HTR-8/SVneo (cell line): ENCODE measurements around the gene HECW1.
"Not testable (repeated sequence)": the region's sequence is repeated elsewhere in the genome, so short reads cannot be mapped to it uniquely, and the experiment has no call there.

Source experiments
- DNase-seq: peaks from one replicate; pipeline ENCODE4 v3.0.0; 2011; ENCODE audit warnings: low spot score, mixed read lengths; ENCODE audit not compliant: insufficient read length
- FAIRE-seq: peaks from 2 replicates; lab custom pipeline; 2011; peaks lifted over from hg19 to GRCh38; lab: Jason Lieb, UNC

HECW1 gene

GRCh38 chr7:43111630-43112458, 603 bp upstream of the HECW1 start:
- FAIRE-seq (no peak), DNase-seq (no peak)

GRCh38 chr7:43112941-43113621, 634 bp downstream of the HECW1 start:
- FAIRE-seq (no peak), DNase-seq (peak; percentile 45)

GRCh38 chr7:43113622-43114457, 1.4 kb downstream of the HECW1 start:
- FAIRE-seq (no peak), DNase-seq (no peak)

- FAIRE-seq = no peak
Measured at GRCh38 chr7:43114458-43114780, 2.0 kb downstream of the HECW1 start.

GRCh38 chr7:43116451-43116850, 4.0 kb downstream of the HECW1 start:
- no peak for DNase-seq
- no peak for FAIRE-seq

More at GRCh38 chr7:43114458-43114780, 2.0 kb downstream of the HECW1 start:
- no peak for DNase-seq

GRCh38 chr7:43117095-43117494, 4.6 kb downstream of the HECW1 start:
- FAIRE-seq (no peak), DNase-seq (no peak)

GRCh38 chr7:43117861-43118260, 5.4 kb downstream of the HECW1 start:
- DNase-seq (no peak), FAIRE-seq (no peak)

GRCh38 chr7:43118313-43118712, 5.9 kb downstream of the HECW1 start:
- DNase-seq (no peak), FAIRE-seq (no peak)

- DNase-seq (no peak), FAIRE-seq (no peak)
Measured at GRCh38 chr7:43119371-43120075, 7.1 kb downstream of the HECW1 start.

GRCh38 chr7:43121973-43122372, 9.5 kb downstream of the HECW1 start:
- DNase-seq = no peak
- FAIRE-seq = no peak

- no peak for DNase-seq
- no peak for FAIRE-seq
Measured at GRCh38 chr7:43123457-43123856, 11.0 kb downstream of the HECW1 start.

GRCh38 chr7:43124388-43124787, 11.9 kb downstream of the HECW1 start:
- DNase-seq = no peak
- FAIRE-seq = no peak

- FAIRE-seq = no peak
- no peak for DNase-seq
Measured at GRCh38 chr7:43130347-43130746, 17.9 kb downstream of the HECW1 start.

GRCh38 chr7:43135129-43135528, 22.7 kb downstream of the HECW1 start:
- DNase-seq (no peak), FAIRE-seq (no peak)

- no peak for FAIRE-seq
Measured at GRCh38 chr7:43136064-43136463, 23.6 kb downstream of the HECW1 start.

GRCh38 chr7:43137121-43137744, 24.8 kb downstream of the HECW1 start:
- not testable (repeated sequence) for DNase-seq, FAIRE-seq

More at GRCh38 chr7:43136064-43136463, 23.6 kb downstream of the HECW1 start:
- DNase-seq = no peak

- no peak for FAIRE-seq
Measured at GRCh38 chr7:43137811-43138210, 25.4 kb downstream of the HECW1 start.

GRCh38 chr7:43138710-43139109, 26.3 kb downstream of the HECW1 start:
- FAIRE-seq (no peak), DNase-seq (no peak)

More at GRCh38 chr7:43137811-43138210, 25.4 kb downstream of the HECW1 start:
- no peak for DNase-seq

- DNase-seq (no peak), FAIRE-seq (no peak)
Measured at GRCh38 chr7:43139137-43139536, 26.7 kb downstream of the HECW1 start.

GRCh38 chr7:43140186-43140585, 27.7 kb downstream of the HECW1 start:
- no peak for FAIRE-seq
- DNase-seq = no peak
